ENCODE results near the gene GRIN1. TPM values are rescaled to one million over a fixed set of nuclear protein-coding genes. Genes with fewer than 3 reads are reported as not detected.

The GRIN1 gene
- total RNA-seq, 1 experiment from 2014 or later: 2.9 TPM

DNA sequence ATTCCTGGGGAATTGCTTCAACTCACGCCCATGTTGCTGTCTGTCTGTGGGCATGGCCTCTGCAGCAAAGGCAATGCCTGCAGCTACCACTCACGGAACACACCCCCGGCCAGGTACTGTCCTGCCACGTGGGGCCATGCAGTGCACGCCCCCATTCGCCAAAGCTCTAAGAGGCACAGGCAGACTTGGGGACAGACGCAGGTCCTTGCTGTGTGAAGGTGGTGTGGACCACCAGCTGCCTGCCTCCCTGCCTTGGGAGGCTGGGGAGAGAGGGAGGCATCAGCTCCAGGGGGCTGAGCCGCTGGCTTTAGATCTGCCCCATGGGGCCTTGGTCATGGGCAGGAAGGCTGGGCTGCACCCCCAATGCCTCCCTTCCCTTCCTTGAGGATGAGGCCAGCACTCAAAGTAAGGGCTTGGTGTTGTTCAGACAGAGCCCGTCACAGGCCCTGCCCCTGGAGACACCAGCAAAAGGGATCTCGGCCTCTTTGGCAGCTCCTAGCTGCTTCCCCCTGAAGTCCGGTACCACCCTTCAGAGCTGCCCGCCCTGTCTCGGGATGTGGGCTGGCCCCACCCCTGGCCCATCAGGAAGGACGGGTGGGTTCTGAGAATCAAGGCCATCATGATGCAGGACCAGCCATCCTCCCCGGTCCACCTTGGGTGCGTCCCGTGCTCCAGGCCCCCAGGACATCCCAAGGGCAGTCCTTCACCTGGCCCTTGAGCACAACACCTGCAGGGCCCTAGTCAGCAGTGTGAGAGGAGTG is 2.3 kb downstream of the GRIN1 start:
- Histone ChIP-seq H2BK120ac (ENCODE audit: low read depth, low read length, poor library complexity, severe bottlenecking) (no peak overlapping the region), H3K9me3 (ENCODE audit: control insufficient read depth, low read depth, low read length) (no peaks in the 10 kb centered on the region), H4K20me1 (ENCODE audit: control insufficient read depth, insufficient read depth, insufficient read length) (peaks cover 2% of the 10 kb centered on the region), H4K5ac (ENCODE audit: insufficient read length, low read depth, low read length) (no peak overlapping the region), H3T11ph (ENCODE audit: low read length) (no peak overlapping the region), H2BK15ac (ENCODE audit: low read depth, low read length) (no peak overlapping the region), H3K79me1 (ENCODE audit: insufficient read depth, low read depth, low read length, poor library complexity, severe bottlenecking) (no peaks in the 10 kb centered on the region), H3K56ac (ENCODE audit: insufficient read length, low read depth, low read length) (no peak overlapping the region), H3K4me2 (ENCODE audit: insufficient read depth, insufficient read length, low read length) (no peak overlapping the region), H4K91ac (ENCODE audit: insufficient read length, low read depth, low read length) (no peak overlapping the region), H3K18ac (ENCODE audit: insufficient read length, low read depth, low read length) (no peak overlapping the region), H3K23me2 (ENCODE audit: insufficient read length, low read depth, low read length, poor library complexity, severe bottlenecking) (no peaks in the 10 kb centered on the region), H2AK5ac (ENCODE audit: insufficient read length, low read length) (no peak overlapping the region), H3K27ac (ENCODE audit: insufficient read length, low read depth, low read length) (no peak overlapping the region), H2AFZ (ENCODE audit: low read length) (no peak overlapping the region), H3K4ac (ENCODE audit: low read depth, low read length) (no peak overlapping the region), H3K79me2 (ENCODE audit: insufficient read depth, low read length) (no peaks in the 10 kb centered on the region), H2BK5ac (ENCODE audit: insufficient read length, low read length) (no peak overlapping the region), H3K4me1 (ENCODE audit: insufficient read depth, low read length) (no peaks in the 10 kb centered on the region), H3K14ac (ENCODE audit: insufficient read depth, low read length) (no peak overlapping the region; the same call in 1 of the 2 replicates), H2BK20ac (ENCODE audit: low read depth, low read length, poor library complexity, severe bottlenecking) (no peak overlapping the region), H2BK12ac (ENCODE audit: insufficient read length, low read depth, low read length) (no peak overlapping the region), H3K23ac (ENCODE audit: insufficient read length, low read depth, low read length) (no peak overlapping the region), H3K9ac (ENCODE audit: extremely low read depth, insufficient read length, low read length) (no peak overlapping the region), H3K27me3 (ENCODE audit: insufficient read depth, low read length) (peaks cover 29% of the 10 kb centered on the region; the same call in 1 of the 2 replicates), H4K8ac (replicated peaks; ENCODE audit: insufficient read length, low read depth, low read length) (no peak overlapping the region)
- TF ChIP-seq CTCF (conservative IDR thresholded peaks at IDR 0.05): no peak
- Mint-ChIP-seq H3K27ac (no peak overlapping the region), H3K36me3 (ENCODE audit: insufficient read depth in 1 of 3, low read depth in 3 of 3) (no peaks in the 10 kb centered on the region), H3K4me1 (peaks cover 0 to 12% of the 10 kb centered on the region in 2 experiments; a peak in 2 of 4 replicates), H3K4me3 (no peak overlapping the region), H3K9me3 (no peaks in the 10 kb centered on the region; a peak in 1 of 5 replicates), H3K27me3 (ENCODE audit: low read depth) (peaks cover 86% of the 10 kb centered on the region)
- DNase-seq: no peak
- WGBS (ENCODE audit: extremely low coverage, insufficient read length, low lambda C conversion rate): no CpG with 5 or more reads among the region's 17 CpGs

All from H9 (cell line).